Posterior vena cava (tissue), 2 donors: Measurements from ENCODE around the gene BMF. TPM values are rescaled to one million over a fixed set of nuclear protein-coding genes. Genes with fewer than 3 reads are reported as not detected.
"Not testable (repeated sequence)": the region's sequence is repeated elsewhere in the genome, so short reads cannot be mapped to it uniquely, and the experiment has no call there.

Experiments
- DNase-seq: peaks from one replicate; pipeline ENCODE4 v3.0.0-alpha.2; 2020; ENCODE audit warnings: low spot score
- intact Hi-C, 2 donors: fragments of 100-400 bp; cut with DNase I; formaldehyde crosslinking; loops; one replicate each; pipeline versions ENCODE4 v1.14.1 to v1.14.2; 2022 to 2023
- total RNA-seq, 2 donors: library from RNA; stranded (reverse); fragmentation: NEBNext Ultra II Directional; extraction: Animal tissue kit (Norgen Biotek cat#: 25700); gene quantifications; one replicate each; pipeline ENCODE4 v1.2.1, GENCODE V29; 2021
- donor health status: DM: yes; HTN: yes; CAD: no.
- donor health status: DM: yes; HTN: yes; CAD: no.

BMF gene
- total RNA-seq, 2 donors from 2014 or later: 3.0 to 5.0 TPM

DNA sequence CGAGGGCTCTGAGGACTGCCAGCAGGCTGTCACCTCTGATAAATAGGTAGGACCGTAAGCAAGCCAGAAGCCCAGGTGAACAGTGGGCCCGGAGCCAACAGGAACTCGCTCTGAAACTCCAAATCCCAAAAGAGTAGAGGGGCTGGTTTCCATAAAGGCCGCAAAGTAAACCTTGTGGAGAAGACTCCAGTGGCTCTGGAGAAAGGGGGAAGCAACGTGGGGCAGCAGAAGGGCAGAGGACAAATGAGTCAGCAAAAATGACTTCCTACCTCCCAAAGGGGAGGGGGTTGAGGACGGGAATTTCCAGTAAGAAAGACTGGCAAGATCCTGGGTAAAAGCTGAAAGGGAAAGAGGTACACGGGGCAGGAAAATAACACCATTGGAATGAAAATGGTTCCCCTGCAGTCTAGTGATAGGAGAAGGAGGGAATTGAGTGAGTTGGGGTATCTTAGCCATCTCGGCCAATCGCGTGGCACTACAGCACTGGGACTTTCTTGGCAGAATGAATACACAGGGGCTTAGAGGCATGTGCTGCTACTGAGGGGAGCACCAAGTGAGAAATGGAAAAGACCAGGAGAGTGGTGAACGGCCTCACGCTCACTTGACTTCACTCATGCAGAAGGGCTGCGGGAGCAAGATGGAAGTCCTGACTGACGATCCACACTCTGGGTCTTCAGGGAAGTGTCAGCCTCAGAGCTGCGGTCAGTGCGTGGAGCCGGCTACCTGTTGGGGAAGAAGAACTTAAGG lies 33.2 kb downstream of the BMF start:
- intact Hi-C loops: no loop called here
- DNase-seq: no peak

- DNase-seq, intact Hi-C loops: not testable (repeated sequence)
These were observed 34.0 kb downstream of the BMF start for GRCh38 chr15:40074656-40075055.

- DNase-seq, intact Hi-C loops: not testable (repeated sequence)
These were observed 34.8 kb downstream of the BMF start for GRCh38 chr15:40073716-40074490.

DNA sequence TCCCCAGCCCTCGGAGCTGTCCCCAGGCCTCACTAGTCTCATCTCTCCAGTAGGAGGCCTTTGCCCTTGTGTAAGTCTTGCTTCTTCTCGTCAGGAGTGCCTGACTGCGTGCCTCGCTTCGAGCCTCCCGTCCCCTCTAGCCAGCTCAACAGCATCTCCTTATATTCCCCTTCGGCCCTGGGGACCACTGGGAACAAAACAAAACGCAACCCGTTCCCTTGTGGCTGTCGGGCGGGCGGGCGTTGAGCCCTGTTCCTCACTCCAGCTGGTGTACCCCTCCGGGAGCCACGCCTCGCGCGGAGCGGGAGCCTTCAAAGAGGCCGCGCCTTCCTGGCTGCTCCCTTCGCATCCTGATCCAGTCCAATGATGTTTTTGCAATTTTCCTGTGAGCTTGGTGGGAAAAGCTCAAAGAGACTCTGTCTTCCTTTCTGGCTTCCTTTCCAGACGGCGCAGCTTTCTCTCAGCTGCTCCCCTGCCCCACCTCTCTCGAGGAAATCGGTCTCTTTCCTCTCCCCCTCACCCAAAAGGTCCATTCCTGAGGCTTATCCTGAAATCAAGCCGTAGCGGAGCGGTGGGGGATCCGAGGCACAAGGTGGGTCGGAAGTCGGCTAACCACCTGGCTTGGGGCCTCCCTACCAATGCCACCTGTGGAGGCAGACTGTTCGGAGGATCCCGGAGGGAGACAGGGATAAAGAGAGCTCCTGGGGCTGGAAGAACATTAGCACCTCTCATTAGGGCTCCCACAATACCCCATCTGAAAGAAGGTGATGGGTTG lies 36.3 kb downstream of the BMF start:
- intact Hi-C loops: no loop called here
- no peak for DNase-seq

DNA sequence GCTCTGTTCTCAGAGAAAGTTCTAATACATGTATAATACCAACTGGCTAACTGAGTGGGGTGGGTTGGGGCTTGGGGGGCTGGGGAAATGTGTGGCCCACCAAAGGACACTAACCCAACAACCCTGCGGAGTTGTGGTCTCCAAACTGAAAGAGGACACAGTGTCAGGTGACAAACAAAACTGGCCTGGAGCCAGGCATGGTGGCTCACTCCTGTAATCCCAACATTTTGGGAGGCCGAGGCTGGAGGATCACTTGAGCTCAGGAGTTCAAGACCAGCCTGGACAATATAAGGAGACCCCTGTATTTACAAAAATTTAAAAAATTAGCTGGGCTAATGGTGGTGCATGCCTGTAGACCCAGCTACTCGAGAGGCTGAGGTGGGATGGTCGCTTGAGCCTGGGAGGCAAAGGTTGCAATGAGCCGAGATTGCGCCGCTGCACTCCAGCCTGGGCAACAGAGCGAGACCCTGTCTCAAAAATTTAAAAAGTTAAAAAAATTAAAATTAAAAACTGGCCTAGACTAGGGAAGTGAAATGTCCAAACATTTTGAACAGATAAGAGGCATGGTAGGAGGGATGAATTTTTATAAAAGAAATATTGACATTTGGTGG lies 38.0 kb downstream of the BMF start:
- intact Hi-C loops: no loop called here
- DNase-seq: no peak

- no peak for DNase-seq
- intact Hi-C loops: no loop called here
These were observed 38.5 kb downstream of the BMF start for GRCh38 chr15:40070166-40070557.

- intact Hi-C loops: no loop called here
- peak; percentile 91 for DNase-seq
These were observed 39.2 kb downstream of the BMF start for GRCh38 chr15:40069178-40070165.

DNA sequence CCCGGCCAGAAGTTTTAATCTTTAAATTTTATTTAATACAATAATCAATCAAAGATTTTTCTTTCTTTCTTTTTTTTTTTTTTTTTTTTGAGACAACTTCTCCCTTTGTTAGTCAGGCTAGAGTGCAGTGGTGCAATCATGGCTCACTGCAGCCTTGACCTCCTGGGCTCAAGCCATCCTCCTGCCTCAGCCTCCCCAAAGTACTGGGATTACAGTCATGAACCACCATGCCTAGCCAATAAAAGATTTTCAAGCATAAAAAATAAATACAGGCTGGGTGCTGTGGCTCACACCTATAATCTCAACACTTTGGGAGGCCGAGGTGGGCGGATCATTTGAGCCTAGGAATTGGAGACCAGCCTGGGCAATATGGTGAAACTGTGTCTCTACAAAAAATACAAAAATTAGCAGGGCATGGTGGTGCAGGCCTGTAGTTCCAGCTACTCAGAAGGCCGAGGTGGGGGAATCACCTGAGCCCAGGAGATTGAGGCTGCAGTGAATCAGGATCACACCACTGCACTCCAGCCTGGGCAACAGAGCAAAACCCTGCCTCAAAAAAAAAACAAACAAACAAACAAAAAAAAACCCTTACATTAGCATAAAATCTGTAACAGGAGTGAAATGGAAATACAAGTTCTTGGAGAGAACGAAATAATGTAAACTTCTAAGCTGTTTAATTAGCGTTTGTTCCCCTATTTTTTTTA lies 40.6 kb downstream of the BMF start:
- intact Hi-C loops: no loop called here
- DNase-seq: no peak

DNA sequence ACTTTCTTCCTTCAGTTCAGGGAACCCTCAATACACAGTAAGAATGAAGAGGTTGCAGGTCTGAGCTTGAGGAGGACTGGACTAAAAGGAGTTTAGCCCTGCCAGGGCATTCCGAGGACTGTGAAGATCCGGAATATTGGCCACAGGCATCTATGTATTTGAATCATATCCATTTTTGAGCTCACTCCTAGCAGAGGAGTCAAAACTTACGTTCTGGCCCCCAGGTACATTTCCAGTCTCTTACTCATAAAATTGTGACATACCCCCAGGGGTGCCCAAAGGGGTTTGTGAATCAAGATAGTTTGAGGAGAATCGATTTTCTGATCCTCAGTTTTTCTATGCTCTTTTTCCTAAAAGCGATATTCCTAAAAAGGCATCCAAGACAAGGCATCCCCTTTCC lies 42.1 kb downstream of the BMF start:
- intact Hi-C loops: no loop called here
- DNase-seq: no peak

DNA sequence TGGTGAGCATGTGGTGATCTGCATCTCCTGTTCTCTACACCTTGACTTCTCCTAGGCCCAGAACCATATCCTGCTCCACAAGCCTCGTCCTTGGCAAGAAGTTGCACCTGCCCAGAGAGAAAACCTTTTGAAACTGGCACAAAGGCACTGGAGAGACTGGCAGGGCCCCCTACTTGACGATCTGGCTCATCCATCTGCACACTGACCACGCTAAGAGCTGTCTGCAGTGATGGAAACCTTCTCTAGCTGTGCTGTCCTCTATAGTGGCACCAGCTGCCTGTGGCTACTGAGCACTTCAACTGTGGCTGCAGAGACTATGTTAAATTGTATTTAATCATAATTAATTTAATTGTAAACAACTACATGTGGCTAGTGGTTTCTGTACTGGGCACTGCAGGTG lies 43.5 kb downstream of the BMF start:
- peak; percentile 16 for DNase-seq

DNA sequence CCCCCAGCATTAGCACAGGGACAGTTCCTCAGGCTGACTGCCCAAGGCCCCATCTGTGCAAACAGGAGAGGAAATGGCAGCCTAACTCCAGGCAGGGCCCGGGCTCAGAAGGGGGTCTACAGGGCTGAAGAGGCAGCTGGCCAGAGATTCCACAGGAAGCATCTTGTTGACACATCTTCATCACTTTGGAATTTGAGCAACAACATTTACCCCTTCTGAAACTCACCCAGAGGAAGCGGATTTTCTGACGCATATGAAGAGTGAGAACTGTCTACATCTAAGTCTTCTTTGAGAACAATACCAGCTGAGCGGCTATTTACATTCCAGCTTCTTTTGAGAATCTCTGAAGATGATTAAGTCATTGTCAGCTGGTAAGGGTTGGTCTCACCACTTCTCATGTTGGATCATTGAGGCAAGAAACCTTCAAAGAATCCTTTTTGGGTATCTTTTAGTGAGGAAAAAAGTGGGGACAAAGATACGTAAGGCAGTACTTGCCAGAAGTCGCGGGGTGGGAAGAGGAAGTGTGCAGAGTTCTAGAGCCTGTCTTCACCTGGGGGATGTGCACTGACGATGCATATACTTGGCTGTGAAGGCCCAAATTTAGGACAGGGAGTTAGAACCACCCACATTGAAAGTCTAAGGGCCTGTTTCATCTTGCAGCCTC lies 44.3 kb downstream of the BMF start:
- intact Hi-C loops: loop anchor here in 1 of 2 donors (2.0 kb wide), 1 partner anchor 14 kb away; no protein-coding TSS in a partner anchor
- DNase-seq: peak; percentile 64

More for the DNA sequence above, 43.5 kb downstream of the BMF start:
- intact Hi-C loops: loop anchor here in 1 of 2 donors (2.0 kb wide), 1 partner anchor 14 kb away; no protein-coding TSS in a partner anchor

DNA sequence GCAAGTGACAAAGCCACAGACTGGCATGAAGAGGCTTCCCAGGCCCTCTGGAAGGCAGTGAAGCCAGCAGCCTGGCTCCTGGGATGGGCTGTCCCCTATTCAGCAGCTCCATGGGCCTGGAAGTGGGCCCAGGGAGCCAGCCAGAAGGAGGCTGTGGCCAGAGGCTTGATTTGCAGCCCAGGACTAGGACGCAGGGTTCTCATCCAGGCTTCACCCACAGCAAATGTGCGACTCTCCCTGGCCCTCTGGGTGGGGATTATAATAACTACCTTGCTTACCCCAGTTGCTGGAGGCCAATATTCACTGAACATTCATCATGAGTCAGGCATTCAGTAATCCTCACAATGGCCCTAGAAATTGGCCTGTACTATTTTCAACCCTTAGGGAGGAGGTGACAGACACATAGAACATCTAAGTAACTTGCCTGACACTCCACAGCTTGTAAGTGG lies 45.1 kb downstream of the BMF start:
- peak; percentile 80 for DNase-seq
- intact Hi-C loops: loop anchor here in 1 of 2 donors (2.0 kb wide), 1 partner anchor 13 kb away; no protein-coding TSS in a partner anchor

DNA sequence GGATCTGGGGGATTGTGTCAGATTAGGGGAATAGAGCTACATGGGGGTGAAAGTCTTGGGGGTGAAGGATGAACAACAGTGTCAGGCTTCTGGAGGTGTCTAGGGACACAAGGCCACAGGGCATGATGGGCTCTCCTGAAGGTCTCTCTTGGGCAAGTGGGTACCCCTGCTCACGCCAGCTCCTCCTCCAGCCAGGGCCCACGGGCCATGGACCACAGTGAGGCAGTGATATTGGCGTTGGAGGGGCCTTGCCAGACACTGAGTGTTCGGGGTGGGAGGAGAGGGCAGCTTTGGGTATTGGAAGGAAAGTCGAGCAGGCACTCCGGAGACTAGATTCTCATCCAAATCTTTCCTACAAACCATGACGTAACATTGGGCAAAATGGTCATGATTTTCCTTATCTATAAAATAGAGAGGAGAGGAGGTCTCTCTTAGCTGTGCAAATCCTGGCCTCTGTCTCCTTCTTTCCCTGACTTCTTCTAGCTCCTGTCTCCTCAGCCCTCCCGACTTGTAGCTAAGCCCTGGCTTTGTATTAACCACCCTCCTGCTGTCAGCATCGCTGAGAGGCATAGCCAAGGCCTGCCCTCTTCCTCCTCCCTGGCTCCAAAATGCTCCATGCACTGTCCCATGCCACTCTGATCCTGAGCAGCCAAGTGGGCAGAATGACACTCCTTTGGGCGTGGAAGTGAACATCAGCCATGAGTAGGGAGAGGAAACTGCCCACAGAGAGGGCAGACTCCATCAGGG lies 45.7 kb downstream of the BMF start:
- intact Hi-C loops: no loop called here
- peak; percentile 26 for DNase-seq

DNA sequence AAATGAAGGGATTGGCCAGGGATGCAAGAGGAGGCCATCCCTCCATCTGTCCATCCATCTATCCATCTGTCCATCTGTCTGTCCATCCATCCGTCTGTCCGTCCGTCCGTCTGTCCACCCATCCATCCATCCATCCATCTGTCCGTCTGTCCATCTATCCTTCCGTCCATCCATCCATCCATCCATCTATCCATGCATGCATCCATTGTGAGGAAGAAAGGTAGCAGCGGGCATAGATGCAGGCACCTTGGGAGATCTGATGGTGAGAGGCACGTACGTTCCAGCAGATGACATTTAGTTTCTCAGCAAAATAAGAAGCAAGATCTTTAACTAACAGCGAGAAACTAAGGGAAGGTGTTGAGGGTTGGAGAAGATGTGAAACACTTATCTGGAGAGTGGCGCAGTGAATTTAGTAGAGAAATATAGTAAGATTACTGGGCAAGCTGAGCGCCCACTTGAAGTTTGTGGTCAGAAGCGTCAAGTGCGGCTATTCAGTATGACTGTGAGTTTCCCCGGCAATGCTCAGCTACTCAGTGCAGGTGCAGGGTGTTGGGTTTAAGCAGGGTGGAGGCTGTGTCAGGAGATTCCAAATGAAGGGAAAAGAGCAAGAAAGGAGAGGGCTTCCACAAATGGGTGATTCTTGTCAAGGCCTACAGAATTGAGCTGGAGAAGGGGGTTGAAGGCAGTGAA lies 47.3 kb downstream of the BMF start:
- intact Hi-C loops: no loop called here
- DNase-seq: peak; percentile 44

DNA sequence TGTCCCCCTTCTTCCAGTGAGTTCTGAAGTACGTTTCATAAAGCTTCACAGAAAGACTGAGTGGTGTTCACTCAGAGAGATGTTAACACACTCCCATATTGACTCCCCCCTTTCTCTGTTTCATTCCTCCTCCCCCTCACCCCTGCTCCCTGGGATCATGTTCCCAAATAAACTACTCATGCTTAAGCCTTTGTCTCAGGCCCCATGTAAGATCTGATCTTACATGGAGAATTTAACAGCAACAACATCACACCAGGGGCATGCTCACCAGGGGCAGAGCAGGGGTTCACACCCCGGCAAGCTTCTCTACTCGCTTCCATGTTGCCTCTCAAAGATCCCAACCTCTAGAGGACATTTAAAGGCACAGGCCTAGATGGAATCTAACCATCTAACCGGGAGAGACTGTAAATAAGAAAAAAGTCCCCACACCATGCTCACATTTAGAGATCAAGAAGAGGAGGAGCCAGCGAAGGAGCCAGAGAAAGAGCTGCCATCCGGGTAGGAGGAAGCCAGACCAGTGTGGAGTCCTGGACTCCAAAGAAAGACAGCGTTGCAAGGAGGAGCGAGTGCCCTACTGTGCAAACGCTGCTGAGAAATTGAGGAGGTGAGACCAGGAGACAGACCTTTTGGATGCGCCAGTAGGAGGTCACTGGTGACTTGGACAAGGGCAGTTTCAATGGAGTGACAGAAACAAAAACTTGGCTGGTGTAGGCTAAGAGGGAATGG lies 48.3 kb downstream of the BMF start:
- DNase-seq: peak; percentile 29
- intact Hi-C loops: no loop called here
